OCI-M2 (cell line): ENCODE measurements around the gene REM2.
A peak's percentile ranks its signal among the peaks of the same experiment; 100 is the strongest.
"Not testable (repeated sequence)": the region's sequence is repeated elsewhere in the genome, so short reads cannot be mapped to it uniquely, and the experiment has no call there.

Source experiments
- DNase-seq: peaks from one replicate; lab custom pipeline; 2025; ENCODE audit not compliant: unreplicated experiment; lab: John Stamatoyannopoulos, UW

The REM2 gene

GRCh38 chr14:22848351-22849164, 34.5 kb upstream of the REM2 start:
- DNase-seq: no peak

GRCh38 chr14:22849212-22849819, 33.7 kb upstream of the REM2 start:
- DNase-seq: no peak

GRCh38 chr14:22850944-22851764, 31.9 kb upstream of the REM2 start:
- no peak for DNase-seq

DNA sequence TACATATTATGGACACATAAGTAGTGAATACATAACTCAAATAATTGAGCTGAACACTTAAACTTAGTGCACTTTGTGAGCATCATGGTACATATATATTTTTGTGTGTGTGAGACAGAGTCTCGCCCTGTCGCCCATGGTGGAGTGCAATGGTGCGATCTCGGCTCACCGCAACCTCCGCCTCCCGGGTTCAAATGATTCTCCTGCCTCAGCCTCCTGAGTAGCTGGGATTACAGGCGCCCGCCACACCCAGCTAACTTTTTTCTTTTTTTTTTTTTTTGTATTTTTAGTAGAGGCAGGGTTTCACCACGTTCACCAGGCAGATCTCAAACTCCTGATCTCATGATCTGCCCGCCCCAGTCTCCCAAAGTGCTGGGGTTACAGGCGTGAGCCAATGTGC, 30.8 kb upstream of the REM2 start:
- not testable (repeated sequence) for DNase-seq

GRCh38 chr14:22852599-22852939, 30.5 kb upstream of the REM2 start:
- no peak for DNase-seq

- no peak for DNase-seq
Measured at GRCh38 chr14:22852940-22853767, 29.9 kb upstream of the REM2 start.

GRCh38 chr14:22854296-22854695, 28.7 kb upstream of the REM2 start:
- not testable (repeated sequence) for DNase-seq

DNA sequence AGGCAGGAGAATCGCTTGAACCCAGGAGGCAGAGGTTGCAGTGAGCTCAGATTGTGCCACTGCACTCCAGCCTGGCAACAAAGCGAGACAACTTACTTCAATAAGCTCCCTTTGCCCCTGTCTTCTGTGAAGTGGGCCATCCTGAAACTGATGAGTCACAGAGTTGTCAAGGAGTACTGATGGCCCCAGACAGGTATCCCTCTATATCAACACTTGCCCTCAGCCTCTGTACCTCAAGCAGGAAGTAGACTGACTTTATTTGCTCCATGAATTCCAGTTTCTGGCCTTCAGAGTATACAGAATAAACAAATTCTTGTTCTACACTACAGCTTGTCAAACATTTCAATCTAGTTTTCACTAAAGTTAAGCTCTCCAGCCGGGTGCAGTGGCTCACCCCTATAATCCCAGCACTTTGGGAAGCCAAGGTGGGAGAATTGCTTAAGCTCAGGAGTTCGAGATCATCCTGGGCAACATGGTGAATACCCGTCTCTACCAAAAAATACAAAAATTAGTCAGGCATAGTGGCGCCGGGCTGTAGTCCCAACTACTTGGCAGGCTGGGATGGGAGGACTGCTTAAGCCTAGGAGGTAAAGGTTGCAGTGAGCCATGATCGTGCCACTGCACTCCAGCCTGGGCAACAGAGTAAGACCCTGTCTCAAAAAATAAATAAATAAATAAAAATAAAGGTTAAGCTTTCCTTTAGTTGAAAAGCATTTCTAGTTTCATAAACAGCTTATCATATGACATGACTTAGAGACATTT, 27.9 kb upstream of the REM2 start:
- DNase-seq: no peak

GRCh38 chr14:22856428-22856827, 26.6 kb upstream of the REM2 start:
- DNase-seq: no peak

- not testable (repeated sequence) for DNase-seq
Measured at GRCh38 chr14:22860377-22860776, 22.6 kb upstream of the REM2 start.

GRCh38 chr14:22861651-22862050, 21.4 kb upstream of the REM2 start:
- no peak for DNase-seq

DNA sequence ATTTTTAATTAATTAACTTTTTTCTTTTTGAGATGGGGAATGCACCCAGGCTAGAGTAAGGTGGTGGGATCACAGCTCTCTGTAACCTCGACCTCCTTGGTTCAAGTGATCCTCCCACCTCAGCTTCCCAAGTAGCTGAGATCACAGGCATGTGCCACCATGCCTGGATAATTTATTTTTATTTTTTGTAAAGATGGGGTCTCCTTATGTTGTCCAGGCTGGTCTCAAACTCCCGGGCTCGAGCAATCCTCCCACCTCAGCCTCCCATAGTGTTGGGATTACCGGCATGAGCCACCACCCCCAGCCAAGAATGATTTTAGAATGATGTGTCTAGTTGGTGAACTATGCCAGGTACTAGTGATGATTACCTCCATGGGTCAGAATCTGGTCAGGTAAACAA, 18.0 kb upstream of the REM2 start:
- DNase-seq: no peak

DNA sequence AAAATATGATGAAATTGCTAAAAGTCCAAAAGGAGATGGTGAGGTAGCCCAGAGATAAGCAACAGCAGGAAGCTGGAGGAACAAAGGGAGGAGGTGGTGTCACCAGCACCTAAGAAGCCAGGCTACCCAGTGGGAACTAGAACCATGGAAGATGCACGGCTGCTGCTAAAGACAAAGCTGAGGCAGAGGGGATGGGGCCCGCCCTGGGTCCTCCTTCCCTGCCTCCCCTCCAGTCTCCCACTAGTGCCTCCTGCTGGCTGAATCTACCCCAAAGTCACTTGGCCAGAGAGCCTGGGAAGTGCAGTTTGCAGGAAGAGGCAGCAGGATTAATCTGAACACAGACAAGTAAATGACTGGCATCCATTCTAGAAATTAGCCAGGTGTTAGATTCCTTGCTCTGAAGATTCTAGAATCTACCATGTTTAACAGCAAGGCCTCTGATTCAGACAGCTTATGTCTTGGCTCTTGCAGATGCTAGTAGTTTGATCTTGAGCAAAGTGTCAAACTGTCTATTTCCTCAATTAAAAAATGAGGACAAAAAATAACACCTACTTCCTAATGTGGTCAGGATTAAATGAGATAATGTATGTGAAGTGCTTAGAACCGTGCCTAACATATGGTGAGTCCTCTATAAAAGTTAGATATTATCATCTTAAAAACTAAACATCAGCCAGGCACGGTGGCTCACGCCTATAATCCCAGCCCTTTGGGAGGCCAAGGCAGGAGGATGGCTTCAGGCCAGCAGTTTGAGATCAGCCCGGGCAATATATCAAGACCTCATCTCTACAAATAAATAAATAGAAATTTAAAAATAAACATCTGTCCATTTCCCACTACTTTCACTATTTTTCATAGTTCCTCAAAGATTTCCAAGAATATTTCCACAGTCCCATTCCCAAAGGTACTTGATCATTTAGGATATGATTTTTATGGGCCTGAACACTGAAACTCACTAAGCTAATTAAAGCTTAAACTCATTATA, 17.3 kb upstream of the REM2 start:
- DNase-seq: no peak

- no peak for DNase-seq
Measured at GRCh38 chr14:22866874-22867273, 16.1 kb upstream of the REM2 start.

DNA sequence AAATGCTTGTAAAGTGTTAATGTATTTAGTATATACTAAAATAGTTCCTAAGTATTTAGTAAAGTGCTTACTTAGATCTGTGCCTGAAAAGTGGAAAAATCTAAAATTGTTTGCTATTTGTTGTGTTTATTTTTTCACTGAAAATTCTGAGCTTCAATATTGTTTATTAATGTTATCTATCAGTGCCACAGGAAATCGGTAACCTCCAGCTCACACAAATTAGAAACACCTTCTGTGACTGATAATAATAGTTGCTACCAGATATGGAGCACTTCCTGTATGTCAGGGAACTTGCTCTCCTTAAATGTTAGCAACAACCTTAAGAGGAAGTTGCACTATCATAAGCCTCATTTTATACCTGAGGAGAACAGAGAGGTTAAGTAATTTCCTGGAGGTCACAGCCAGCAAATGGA, 12.2 kb upstream of the REM2 start:
- no peak for DNase-seq

- peak; percentile 89 for DNase-seq
Measured at GRCh38 chr14:22871224-22872032, 11.6 kb upstream of the REM2 start, which contains the start of gene LRP10. Gene LRP10, plus strand, starts transcription at chr14:22871740. Its CDS starts 564 bp downstream, at chr14:22872304.

DNA sequence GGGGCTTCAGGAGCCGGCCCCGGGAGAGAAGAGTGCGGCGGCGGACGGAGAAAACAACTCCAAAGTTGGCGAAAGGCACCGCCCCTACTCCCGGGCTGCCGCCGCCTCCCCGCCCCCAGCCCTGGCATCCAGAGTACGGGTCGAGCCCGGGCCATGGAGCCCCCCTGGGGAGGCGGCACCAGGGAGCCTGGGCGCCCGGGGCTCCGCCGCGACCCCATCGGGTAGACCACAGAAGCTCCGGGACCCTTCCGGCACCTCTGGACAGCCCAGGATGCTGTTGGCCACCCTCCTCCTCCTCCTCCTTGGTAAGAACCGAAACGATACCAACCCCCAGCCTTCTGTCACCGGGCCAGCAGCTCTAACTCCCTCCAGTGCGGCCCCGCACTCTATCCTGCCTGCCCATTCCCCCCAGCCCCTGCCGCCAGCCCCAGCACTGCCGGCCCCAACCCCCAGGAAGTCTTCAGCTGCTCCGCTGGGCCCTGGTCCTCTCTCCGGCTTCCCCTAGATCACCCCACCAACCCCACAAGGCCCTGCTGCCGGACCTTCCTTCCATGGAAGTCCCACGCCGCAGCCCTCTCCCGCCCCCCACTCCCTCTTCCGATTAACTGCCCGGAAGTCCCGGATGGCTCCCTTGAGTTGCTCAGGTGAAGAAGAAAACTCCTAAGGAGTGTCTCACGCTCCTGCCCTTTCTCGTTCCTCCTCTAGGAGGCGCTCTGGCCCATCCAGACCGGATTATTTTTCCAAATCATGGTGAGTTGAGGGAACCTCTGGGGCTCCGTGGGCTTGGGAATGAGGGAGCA, 10.8 kb upstream of the REM2 start:
- peak; percentile 69 for DNase-seq
